ENCODE results near the gene KRT17.
"Not testable (repeated sequence)": the region's sequence is repeated elsewhere in the genome, so short reads cannot be mapped to it uniquely, and the experiment has no call there.

DNA sequence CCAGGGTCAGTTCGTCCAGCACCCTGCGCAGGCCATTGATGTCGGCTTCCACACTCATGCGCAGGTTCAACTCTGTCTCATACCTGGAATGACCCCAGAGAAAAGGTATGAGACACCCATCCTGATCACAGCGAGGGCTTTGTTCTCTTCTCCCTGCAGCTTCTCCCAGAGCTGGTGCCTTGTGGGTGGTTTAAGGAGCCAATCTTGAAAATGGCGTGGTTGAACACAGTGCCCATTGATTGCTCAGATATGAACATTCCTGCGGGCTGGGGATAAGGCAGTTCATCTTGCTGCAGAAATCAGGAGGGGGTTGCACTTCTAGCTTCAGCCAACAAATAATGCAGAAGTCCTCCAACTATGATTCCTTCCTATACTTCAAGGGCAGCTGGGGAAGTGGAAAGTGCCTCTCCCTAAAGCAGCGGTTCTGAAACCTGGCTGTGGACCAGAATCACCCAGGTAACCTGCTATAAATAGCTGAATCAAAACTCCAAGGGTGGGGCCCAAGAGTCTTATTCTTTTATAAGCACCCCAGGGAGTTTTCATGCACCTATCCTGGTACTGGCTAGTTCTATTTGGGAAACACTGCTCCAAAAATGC, 39.9 kb downstream of the KRT17 start:
- TF ChIP-seq, protein P1, sequence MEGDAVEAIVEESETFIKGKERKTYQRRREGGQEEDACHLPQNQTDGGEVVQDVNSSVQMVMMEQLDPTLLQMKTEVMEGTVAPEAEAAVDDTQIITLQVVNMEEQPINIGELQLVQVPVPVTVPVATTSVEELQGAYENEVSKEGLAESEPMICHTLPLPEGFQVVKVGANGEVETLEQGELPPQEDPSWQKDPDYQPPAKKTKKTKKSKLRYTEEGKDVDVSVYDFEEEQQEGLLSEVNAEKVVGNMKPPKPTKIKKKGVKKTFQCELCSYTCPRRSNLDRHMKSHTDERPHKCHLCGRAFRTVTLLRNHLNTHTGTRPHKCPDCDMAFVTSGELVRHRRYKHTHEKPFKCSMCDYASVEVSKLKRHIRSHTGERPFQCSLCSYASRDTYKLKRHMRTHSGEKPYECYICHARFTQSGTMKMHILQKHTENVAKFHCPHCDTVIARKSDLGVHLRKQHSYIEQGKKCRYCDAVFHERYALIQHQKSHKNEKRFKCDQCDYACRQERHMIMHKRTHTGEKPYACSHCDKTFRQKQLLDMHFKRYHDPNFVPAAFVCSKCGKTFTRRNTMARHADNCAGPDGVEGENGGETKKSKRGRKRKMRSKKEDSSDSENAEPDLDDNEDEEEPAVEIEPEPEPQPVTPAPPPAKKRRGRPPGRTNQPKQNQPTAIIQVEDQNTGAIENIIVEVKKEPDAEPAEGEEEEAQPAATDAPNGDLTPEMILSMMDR (IDR thresholded peaks at IDR 0.05), result not testable (repeated sequence)
- not testable (repeated sequence) for TF ChIP-seq EZH2 (IDR thresholded peaks at IDR 0.05; ENCODE audit: borderline replicate concordance, insufficient read depth, low read depth, low read length, poor library complexity, severe bottlenecking)
